HG03196 (cell line): ENCODE measurements around the gene KRTAP10-4.
"Not testable (repeated sequence)": the region's sequence is repeated elsewhere in the genome, so short reads cannot be mapped to it uniquely, and the experiment has no call there.

Experiments
- ATAC-seq: cut with Tn5 transposase; IDR thresholded peaks from one replicate; pipeline ENCODE4 v1.9.1; 2021; ENCODE audit not compliant: unreplicated experiment

Gene KRTAP10-4

GRCh38 chr21:44573630-44574456 is at the start of gene KRTAP10-4:
Gene KRTAP10-4 (plus strand): TSS chr21:44573729. CDS start chr21:44573759, 30 bp downstream.
- ATAC-seq: not testable (repeated sequence)

GRCh38 chr21:44524414-44525371 is 48.8 kb upstream of the KRTAP10-4 start:
- no peak for ATAC-seq

- no peak for ATAC-seq
These were observed 48.0 kb upstream of the KRTAP10-4 start for GRCh38 chr21:44525391-44526095.

GRCh38 chr21:44526096-44526997 is 47.2 kb upstream of the KRTAP10-4 start:
- no peak for ATAC-seq

GRCh38 chr21:44527156-44527982 is 46.2 kb upstream of the KRTAP10-4 start:
- ATAC-seq: no peak

GRCh38 chr21:44527983-44528633 is 45.4 kb upstream of the KRTAP10-4 start:
- ATAC-seq: no peak

GRCh38 chr21:44528634-44528995 is 44.9 kb upstream of the KRTAP10-4 start:
- ATAC-seq: no peak

- no peak for ATAC-seq
These were observed 44.5 kb upstream of the KRTAP10-4 start for GRCh38 chr21:44529011-44529421.

- ATAC-seq: no peak
These were observed 43.9 kb upstream of the KRTAP10-4 start for GRCh38 chr21:44529503-44530125.

GRCh38 chr21:44530221-44530902 is 43.2 kb upstream of the KRTAP10-4 start:
- ATAC-seq: no peak

- ATAC-seq: no peak
These were observed 42.5 kb upstream of the KRTAP10-4 start for GRCh38 chr21:44530903-44531605.

- no peak for ATAC-seq
These were observed 41.6 kb upstream of the KRTAP10-4 start for GRCh38 chr21:44531606-44532564.

GRCh38 chr21:44532712-44533111 is 40.8 kb upstream of the KRTAP10-4 start:
- ATAC-seq: no peak

- ATAC-seq: no peak
These were observed 40.2 kb upstream of the KRTAP10-4 start for GRCh38 chr21:44533121-44533890.
